SK-N-SH (cell line): ENCODE measurements around the gene NOX5. TPM values are rescaled to one million over a fixed set of nuclear protein-coding genes. Genes with fewer than 3 reads are reported as not detected.

Source experiments
- polyA plus RNA-seq, 3 experiments: library from polyadenylated mRNA; depleted of rRNA; stranded (reverse); fragments of >200 nt; gene quantifications; 2 replicates each; pipeline ENCODE4 v1.2.3, GENCODE V29; 2012

Gene NOX5
- polyA plus RNA-seq, 1 of the 3 experiments (the other 2 are of a cell fraction) = 0.05 TPM

Other genes with a start within 250 kb of the NOX5 start
- 58.4 and 61.7 TPM in 2 replicates for gene ANP32A, start 193.8 kb upstream of the NOX5 start, polyA plus RNA-seq (2012; rRNA removed)
- gene SPESP1, start 84.2 kb upstream of the NOX5 start, polyA plus RNA-seq (2012; rRNA removed) = not detected in 2 replicates
- 19.5 and 25.0 TPM in 2 replicates for gene GLCE, start 145.9 kb downstream of the NOX5 start, polyA plus RNA-seq (2012; rRNA removed)